GM12875 (cell line): ENCODE measurements around the gene RBM42.

ENCODE experiments used
- H3K4me3 ChIP-seq: one replicate; pipeline ENCODE4 v1.5.1; 2011; ENCODE audit warnings: low read depth, low read length, control low read depth
- CTCF ChIP-seq: IDR thresholded peaks from 2 replicates; pipeline ENCODE4 v1.5.1; 2011; ENCODE audit warnings: low read depth, mild to moderate bottlenecking, control low read depth, inconsistent platforms, low read length, moderate library complexity, borderline replicate concordance; ENCODE audit not compliant: insufficient read depth

RBM42 gene

GRCh38 chr19:35622750-35623149 lies 6.1 kb upstream of the RBM42 start:
- TF ChIP-seq CTCF, result no peak
- no peak overlapping the region for H3K4me3 ChIP-seq

- H3K4me3 ChIP-seq, result no peak overlapping the region
- TF ChIP-seq CTCF, result no peak
Observed at GRCh38 chr19:35623327-35624010, 5.4 kb upstream of the RBM42 start.

- no peak for TF ChIP-seq CTCF
- H3K4me3 ChIP-seq, result peak overlapping the region; percentile 54
Observed at GRCh38 chr19:35628264-35628564, 622 bp upstream of the RBM42 start.

- TF ChIP-seq CTCF, result no peak
- peak overlapping the region; percentile 79 for H3K4me3 ChIP-seq
Observed at GRCh38 chr19:35629332-35629633, 447 bp downstream of the RBM42 start.

GRCh38 chr19:35633727-35634440 lies 5.0 kb downstream of the RBM42 start:
- no peak for TF ChIP-seq CTCF
- no peak overlapping the region for H3K4me3 ChIP-seq

GRCh38 chr19:35636651-35637050 lies 7.8 kb downstream of the RBM42 start:
- H3K4me3 ChIP-seq, result no peak overlapping the region
- TF ChIP-seq CTCF, result no peak

- no peak overlapping the region for H3K4me3 ChIP-seq
- no peak for TF ChIP-seq CTCF
Observed at GRCh38 chr19:35637165-35637564, 8.3 kb downstream of the RBM42 start.
